NOMO-1 treated with dmso at 0.1 percent for 144 hours (cell line): ENCODE measurements around the gene ELF3.
"Not testable (repeated sequence)": the region's sequence is repeated elsewhere in the genome, so short reads cannot be mapped to it uniquely, and the experiment has no call there.

Experiments used
- DNase-seq: peaks from one replicate; lab custom pipeline; 2025; ENCODE audit not compliant: unreplicated experiment; lab: John Stamatoyannopoulos, UW

The ELF3 gene

DNA sequence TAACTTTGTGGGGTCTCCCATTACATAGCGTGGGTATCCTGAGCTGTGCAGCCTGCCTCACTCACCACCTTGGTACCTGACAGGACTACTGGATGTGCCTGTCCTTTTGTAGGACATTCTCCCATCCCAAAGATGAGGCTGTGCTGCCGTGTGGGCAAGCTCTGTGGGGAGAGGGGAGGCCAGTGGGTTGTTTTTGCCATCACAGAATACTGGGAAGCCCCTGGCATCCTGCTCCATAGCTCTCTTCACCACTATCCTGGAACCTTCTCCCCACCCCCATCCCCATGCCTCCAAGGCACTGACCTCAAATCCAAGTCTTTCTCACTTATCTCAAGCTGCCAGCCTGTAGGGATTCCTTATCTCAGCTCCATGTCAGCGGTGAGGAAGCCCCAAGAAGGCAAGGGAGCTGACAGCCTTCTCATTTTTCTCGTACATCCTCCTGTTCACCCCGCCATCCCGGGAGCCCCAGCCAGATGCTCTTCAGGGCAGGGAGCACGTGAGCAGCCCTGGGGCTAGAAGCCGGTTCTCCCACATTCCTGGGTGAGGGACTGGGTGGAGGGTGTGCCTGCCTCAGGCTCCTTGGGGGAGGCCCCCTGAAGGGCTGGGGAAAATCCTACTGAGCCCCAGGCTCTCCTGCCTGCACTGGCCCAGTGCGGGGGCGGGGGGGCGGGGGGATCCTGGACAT, 2.4 kb upstream of the ELF3 start:
- DNase-seq, result no peak

DNA sequence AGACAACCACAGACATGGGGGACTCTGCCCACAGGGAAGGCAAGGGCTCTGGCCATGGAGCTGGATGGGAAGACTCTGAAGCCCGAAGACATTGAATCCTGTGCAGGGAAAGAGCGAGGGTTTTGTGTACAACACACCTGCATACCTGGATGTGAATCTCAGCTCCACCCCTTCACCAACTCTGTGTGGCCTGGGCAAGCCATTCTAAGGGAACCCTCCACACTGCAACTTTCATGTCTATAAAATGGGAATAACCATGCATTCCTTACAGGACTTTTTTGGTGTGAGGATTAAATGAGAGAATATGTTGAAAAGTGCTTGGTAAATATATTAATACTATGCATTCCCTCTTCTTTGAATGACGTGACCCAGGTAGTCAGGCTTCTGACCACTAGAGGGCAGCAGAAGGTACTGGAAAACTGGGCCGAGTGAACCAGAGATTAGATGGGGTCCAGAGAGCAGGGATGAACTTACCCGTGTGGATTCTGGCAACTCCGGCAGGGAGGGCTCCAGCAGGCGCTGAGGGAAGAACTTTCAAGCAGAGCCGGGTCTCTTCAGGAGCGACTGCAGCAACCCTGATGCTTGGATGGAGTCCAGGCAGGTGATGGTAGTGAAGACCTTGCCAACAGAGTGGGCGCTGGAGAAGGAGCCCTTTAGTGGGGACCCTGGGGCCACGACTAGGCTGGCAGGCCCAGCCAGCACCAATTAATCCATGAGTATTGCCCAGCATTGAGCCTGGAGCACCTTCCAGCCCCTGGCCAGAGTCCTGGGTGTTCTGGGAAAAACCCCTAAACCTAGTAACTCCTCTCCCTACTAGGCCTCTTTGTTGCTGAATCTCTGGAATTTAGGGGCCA, 834 bp upstream of the ELF3 start:
- DNase-seq, result peak; percentile 14

DNA sequence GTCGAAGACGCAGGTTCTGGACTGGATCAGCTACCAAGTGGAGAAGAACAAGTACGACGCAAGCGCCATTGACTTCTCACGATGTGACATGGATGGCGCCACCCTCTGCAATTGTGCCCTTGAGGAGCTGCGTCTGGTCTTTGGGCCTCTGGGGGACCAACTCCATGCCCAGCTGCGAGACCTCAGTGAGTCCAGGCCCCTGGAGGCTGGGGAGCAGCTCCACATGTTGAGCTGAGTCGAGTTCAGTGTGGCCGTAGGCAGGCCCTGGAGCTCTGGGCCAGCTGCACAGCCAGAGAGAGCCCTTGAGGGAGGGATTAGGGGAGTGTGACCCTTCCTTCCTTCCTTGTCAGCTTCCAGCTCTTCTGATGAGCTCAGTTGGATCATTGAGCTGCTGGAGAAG, 1.6 kb downstream of the ELF3 start:
- no peak for DNase-seq

DNA sequence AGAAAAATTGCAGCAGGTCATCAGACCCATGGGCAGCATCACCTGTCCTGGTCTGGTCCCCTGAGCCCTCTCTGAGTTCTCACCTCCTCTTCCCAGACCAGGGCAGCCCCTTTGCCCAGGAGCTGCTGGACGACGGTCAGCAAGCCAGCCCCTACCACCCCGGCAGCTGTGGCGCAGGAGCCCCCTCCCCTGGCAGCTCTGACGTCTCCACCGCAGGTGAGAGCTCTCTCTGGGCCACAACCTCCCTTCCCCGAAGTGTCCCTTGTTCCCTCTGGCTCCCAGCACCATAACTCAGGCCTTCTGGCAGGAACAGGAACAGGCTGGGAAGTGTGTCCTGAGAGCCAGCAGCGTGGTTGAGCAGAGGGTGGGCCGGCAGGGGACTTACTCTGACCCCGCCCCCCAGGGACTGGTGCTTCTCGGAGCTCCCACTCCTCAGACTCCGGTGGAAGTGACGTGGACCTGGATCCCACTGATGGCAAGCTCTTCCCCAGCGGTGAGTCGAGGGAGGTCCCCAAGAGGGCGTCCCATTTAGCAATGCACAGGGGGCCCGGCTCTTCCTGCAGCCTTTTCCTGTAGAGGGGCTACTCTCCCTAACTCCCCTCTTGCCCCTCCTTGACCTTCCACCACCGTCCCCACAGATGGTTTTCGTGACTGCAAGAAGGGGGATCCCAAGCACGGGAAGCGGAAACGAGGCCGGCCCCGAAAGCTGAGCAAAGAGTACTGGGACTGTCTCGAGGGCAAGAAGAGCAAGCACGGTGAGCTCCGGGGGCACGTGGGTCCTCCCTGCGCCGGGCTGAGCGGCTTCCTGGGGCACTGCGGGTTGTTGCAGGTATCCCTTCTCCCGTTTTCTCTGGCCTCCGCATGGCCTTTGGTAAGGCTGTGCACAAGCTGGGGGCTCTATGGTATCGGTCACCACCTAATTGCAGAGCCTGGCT, 2.4 kb downstream of the ELF3 start:
- DNase-seq, result no peak

DNA sequence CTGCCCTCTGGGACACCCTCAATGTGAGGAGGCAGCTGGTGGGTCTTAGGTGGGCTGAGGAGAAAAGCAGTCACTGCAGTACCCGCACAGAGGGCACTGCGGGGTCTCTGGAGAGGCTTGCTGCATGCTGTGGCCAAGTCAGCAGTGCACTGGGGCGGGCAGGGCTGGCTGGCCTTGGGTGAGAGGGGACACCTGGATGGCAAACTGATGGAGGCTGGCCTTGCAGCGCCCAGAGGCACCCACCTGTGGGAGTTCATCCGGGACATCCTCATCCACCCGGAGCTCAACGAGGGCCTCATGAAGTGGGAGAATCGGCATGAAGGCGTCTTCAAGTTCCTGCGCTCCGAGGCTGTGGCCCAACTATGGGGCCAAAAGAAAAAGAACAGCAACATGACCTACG, 3.2 kb downstream of the ELF3 start:
- DNase-seq, result no peak

DNA sequence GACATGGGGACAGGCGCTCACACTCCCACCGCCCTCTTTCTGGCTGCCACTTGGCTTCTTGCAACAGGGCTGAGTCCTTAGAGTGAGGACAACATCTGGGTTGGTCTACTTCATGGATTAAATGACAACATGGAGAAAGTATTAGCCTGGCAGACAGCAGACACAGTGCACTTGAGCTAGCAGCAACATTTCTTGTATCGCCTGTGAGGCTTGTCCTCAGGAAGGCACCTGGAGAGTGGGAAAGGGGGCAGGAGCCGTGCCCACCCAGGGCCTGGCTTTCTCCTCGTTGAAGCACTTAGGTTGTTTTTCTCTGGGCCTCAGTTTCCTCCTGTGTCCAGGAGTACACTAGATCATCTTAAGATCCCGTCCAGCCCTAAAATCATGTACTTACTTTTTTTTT, 3.7 kb downstream of the ELF3 start:
- no peak for DNase-seq

DNA sequence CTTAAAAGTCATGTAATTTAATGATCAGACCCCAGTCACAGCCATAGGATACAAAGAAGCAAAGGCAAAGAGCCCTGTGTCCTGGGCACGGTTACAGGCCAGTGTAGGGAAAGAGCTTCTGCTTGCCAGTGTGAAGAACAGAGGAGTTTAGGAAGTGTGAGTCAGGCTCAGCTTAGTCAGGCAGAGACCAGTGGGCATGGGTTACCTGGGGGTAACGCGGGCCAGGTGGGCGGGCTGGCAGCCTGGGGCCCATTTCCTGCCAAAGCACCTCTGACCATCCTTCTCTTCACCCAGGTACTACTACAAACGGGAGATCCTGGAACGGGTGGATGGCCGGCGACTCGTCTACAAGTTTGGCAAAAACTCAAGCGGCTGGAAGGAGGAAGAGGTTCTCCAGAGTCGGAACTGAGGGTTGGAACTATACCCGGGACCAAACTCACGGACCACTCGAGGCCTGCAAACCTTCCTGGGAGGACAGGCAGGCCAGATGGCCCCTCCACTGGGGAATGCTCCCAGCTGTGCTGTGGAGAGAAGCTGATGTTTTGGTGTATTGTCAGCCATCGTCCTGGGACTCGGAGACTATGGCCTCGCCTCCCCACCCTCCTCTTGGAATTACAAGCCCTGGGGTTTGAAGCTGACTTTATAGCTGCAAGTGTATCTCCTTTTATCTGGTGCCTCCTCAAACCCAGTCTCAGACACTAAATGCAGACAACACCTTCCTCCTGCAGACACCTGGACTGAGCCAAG, 4.7 kb downstream of the ELF3 start:
- DNase-seq, result no peak

DNA sequence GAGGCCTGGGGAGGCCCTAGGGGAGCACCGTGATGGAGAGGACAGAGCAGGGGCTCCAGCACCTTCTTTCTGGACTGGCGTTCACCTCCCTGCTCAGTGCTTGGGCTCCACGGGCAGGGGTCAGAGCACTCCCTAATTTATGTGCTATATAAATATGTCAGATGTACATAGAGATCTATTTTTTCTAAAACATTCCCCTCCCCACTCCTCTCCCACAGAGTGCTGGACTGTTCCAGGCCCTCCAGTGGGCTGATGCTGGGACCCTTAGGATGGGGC, 5.2 kb downstream of the ELF3 start:
- no peak for DNase-seq

DNA sequence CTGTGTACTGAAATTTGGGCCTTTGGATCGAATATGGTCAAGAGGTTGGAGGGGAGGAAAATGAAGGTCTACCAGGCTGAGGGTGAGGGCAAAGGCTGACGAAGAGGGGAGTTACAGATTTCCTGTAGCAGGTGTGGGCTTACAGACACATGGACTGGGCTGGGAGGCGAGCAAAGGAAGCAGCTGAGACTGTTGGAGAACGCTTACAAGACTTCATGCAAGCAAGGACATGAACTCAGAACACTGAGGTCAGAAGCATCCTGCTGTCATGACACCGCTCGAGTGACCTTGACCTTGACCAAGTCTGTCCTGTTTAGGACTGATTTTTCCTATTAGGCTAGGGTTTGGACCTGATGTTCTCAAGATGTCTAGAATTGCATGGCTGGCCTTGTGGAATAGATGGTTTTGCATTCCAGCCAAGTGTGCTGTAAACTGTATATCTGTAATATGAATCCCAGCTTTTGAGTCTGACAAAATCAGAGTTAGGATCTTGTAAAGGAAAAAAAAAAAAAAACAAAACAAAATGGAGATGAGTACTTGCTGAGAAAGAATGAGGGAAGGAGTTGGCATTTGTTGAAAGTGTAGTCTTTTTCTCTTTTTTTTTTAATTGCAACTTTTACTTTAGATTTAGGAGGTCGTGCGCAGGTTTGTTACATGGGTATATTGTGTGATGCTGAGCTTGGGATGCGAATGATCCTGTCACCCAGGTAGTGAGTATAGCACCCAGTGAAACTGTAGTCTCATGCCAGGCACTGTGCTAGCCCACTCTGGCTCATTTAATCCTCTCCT, 5.8 kb downstream of the ELF3 start:
- no peak for DNase-seq

DNA sequence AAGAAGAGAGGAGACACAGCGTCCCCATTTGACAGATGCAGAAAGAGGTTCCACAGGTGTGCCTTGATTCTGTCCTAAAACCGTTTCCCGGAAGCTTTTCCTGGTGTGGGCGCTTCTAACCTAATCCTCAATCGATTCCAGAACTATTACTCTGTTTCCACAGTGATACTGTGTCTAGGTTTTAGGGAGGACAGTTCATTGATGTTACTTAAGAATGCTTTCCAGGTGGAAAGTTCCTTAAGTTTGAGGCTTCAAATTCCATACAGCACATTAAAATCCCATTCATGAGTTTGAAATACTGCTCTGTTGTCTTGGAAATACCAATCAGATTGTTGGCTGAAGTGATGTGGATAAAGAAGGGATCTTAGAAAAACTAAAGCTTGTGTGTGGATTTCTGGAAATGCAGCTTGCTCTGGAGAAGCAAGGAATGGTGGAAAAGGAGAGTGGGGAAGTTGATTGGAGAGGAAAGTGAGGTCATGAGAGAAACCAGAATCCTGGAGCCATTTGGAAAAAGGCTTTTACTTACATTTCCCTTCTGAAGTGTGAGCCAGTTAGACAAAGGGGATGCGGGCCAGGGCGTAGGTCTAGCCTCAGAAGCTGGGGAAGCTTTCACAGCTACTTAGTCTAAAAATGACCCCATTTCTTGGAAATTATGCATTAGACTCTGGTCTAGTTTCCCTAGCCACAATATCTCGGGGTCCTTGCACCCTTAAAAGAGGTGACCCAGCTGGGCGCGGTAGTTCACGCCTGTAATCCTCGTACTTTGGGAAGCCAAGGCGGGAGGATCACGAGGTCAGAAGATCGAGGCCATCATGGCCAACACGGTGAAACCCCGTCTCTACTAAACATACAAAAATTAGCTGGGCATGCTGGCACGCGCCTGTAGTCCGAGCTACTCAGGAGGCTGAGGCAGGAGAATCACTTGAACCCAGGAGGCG, 6.7 kb downstream of the ELF3 start:
- DNase-seq, result no peak

DNA sequence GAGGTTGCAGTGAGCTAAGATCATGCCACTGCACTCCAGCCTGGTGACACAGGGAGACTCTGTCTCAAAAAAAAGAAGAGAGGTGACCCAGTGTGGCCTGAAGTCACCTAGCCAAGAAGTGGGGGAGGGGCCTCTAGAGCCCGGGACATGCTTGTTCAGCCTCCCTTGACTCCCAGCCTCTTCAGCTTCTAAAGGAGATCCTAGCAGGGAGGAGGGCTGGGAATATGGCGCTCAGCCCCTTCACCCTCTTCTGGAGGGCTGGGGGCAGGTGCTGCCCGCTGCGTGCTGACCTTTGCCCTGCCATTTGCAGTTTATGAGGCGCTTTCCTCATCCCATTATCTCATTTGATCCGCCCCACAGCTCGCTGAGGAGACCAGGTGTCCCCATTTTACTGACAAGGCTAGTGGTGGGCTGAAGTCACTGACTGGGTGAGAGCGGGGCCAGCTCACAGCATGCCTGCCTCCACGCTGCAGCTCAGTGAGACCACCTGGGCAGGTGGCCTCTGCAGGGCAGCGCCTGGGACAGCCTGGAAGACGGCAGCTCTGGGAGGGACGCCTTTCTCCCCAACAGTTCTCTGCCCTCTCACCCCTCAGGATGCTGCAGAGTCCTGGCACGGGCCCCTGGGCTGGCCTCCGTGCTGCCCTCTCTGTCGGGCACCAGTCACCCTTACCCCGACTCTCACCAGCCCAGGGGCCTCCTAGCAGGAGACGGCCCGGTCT, 7.5 kb downstream of the ELF3 start:
- no peak for DNase-seq

DNA sequence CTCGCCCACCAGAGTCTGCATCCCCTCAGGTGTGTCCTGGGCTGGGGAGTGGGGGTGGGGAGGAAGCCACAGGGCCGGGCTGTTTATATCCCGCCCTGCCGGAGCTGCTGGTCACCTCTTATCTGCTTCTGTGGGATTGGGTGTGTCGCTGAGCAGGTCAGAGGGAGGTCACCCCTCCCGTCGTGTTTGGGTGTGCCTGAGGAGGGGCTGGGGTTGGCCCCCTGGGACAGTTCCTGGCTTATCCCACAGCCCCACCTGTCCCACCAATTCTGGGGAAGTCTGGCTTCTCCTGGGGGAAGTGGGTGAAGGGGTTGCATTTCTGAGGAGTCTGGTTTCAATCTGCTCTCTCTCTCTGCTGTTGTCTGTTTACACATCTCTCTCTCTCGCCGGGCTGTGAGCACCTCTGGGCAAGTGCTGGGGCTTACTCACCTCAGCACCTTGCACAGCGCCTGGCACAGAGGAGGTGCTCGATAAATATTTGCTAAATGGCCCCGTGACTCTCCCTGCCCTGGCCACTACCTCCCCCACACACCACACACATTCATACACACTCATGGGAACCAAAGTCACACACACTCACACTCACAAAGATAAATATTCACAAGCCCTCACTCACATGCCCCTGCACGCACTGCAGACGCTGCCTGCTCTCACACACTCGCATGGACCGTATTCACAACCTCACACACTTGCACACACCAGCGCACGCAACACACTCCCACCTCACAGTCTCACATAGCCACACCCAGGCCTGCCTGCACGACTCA, 8.3 kb downstream of the ELF3 start:
- no peak for DNase-seq

DNA sequence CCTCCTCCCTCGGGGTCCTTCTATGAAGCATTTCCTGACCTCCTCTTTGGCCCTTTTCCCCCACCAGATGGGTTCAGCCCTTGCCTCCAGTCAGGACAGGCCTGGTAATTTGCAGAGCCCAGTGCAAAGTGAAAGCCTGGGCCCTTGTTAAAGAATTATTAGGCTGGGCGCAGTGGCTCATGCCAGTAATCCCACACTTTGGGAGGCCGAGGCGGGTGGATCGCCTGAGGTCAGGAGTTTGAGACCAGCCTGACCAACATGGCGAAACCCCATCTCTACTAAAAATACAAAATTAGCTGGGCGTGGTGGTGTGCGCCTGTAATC, 8.8 kb downstream of the ELF3 start:
- DNase-seq, result not testable (repeated sequence)

DNA sequence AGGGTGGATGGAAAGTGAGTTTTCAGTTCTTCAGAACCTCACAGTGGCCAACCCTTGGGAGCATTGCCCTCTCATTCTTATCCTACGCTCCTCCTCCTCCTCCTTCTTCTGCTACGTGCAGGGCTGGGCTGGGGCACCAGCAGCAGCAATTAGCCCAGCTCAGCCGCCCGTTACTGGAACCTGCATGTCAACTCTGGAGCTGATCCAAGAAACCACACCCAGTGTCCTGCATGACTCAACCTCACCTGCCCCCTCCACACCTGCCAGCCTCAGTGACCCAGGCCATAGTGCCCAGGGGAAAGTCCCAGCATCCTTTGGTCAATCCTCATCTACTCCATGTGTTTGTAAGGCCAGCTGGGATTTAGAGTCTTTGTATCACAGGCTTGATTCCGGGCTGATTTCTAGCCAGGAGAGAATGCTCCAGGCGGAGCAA, 12.6 kb downstream of the ELF3 start:
- no peak for DNase-seq

DNA sequence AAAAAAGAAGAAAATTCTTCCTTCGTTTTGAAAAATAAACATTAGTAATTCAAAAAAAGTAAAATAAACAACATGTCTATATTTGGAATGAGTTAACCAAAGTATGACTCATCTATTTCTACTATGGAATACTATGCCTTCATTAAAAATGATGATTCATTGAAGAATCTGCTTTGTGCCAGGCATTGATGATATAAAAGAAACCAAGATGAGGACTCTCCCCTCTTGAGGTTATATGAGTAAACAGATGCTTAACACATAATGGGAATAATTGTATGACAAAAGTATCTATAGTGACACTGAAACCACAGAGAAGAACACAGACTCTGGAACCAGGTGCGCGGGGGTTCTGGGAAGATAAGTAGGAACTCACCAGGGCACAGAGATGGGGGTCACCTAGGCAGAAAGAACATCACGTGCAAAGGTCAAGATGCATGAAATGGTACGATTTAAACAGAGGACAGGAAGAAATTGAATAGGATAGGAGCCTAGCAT, 18.8 kb downstream of the ELF3 start:
- DNase-seq, result no peak

DNA sequence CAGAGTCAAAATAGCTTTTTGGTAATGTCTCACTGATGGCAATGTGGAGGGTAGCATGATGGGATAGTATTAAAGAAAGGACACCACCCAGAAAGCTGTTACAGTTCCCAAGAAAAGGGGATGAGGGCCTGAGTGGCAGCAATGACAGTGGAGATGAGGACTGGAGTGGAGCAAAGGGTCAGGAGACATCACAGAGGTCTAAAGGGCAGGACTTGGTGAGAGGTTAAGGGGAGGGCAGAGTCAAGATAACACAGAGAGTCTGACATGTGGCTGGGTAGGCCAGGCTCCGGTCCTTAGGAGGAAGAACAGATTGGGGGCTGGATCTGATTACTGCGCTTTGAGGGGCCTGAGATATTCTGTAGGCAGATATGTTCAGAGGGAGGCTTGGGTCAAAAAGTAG, 19.3 kb downstream of the ELF3 start:
- DNase-seq, result no peak

DNA sequence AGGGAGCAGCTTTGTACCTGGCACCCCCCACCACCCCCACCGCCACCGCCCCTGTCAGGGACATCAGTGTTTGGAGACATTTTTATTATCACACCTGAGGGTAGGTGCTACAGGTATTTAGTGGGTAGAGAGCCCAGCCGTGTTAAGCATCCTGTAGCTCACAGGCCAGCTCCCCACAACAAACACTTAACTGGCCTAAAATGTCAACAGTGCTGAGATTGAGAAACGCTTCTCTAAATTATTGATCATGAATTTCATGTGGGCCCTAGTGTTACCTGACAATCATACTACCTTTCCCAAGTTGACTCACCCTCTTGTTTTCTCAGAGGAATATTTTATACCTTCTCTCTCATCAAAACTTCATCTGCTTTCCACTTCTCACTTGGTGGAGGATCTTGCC, 21.4 kb downstream of the ELF3 start:
- no peak for DNase-seq
